Mesodermal cell (in vitro differentiated cells): ENCODE results near the gene FKBP15.

Source experiments
- H3K27ac ChIP-seq: 2 replicates; pipeline ENCODE4 v1.7.0; 2013; ENCODE audit warnings: mild to moderate bottlenecking, low read depth, low read length, moderate library complexity; ENCODE audit not compliant: severe bottlenecking
- H3K36me3 ChIP-seq: 2 replicates; pipeline ENCODE4 v1.7.1; 2013; ENCODE audit warnings: mild to moderate bottlenecking, low read length, moderate library complexity; ENCODE audit not compliant: control insufficient read depth, insufficient read depth
- H3K4me1 ChIP-seq: one replicate; pipeline ENCODE4 v1.7.1; 2013; ENCODE audit warnings: mild to moderate bottlenecking, low read length; ENCODE audit not compliant: insufficient read depth, control insufficient read depth, poor library complexity, severe bottlenecking
- H3K4me3 ChIP-seq: 2 replicates; pipeline ENCODE4 v1.7.0; 2013; ENCODE audit warnings: low read length, control low read depth, mild to moderate bottlenecking; ENCODE audit not compliant: insufficient read depth, poor library complexity, severe bottlenecking; ENCODE audit errors: extremely low read depth
- H3K9me3 ChIP-seq: 2 replicates; pipeline ENCODE4 v1.7.1; 2013; ENCODE audit warnings: mild to moderate bottlenecking, low read length, moderate library complexity; ENCODE audit not compliant: control insufficient read depth
- WGBS, 2 experiments: methylation state at CpG; one replicate each; pipeline ENCODE4 v1.1.5; 2013; ENCODE audit warnings: missing lambda C conversion rate in 2 of 2; ENCODE audit not compliant: insufficient coverage in 2 of 2; 5-methylcytosine and 5-hydroxymethylcytosine counted together

Gene FKBP15

GRCh38 chr9:113231701-113232100 is 10.6 kb upstream of the FKBP15 start:
- no peaks in the 10 kb centered on the region for H3K4me1 ChIP-seq
- H3K36me3 ChIP-seq, result peaks cover 20% of the 10 kb centered on the region
- H3K9me3 ChIP-seq, result no peaks in the 10 kb centered on the region
- no peak overlapping the region for H3K27ac ChIP-seq
- 93% methylated on average over 2 of the region's 2 CpGs; no CpG with 5 or more reads in 1 of the 2 experiments for WGBS, 2 experiments
- no peak overlapping the region for H3K4me3 ChIP-seq

GRCh38 chr9:113228130-113228665 is 7.1 kb upstream of the FKBP15 start:
- Histone ChIP-seq H3K9me3 (no peaks in the 10 kb centered on the region), H3K36me3 (peaks cover 25% of the 10 kb centered on the region), H3K4me1 (no peaks in the 10 kb centered on the region), H3K27ac (no peak overlapping the region), H3K4me3 (no peak overlapping the region)
- 100% methylated on average over 1 of the region's 3 CpGs; no CpG with 5 or more reads in 1 of the 2 experiments for WGBS, 2 experiments

- 77 to 89% methylated on average over 1 of the region's 1 CpG for WGBS, 2 experiments
- no peak overlapping the region for H3K4me3 ChIP-seq
- H3K9me3 ChIP-seq, result no peaks in the 10 kb centered on the region
- no peak overlapping the region for H3K27ac ChIP-seq
- H3K36me3 ChIP-seq, result peaks cover 25% of the 10 kb centered on the region
- H3K4me1 ChIP-seq, result peaks cover 7% of the 10 kb centered on the region
Observed at GRCh38 chr9:113227436-113227835, 6.4 kb upstream of the FKBP15 start.

GRCh38 chr9:113223963-113224362 is 2.9 kb upstream of the FKBP15 start:
- peaks cover 21% of the 10 kb centered on the region for H3K36me3 ChIP-seq
- H3K27ac ChIP-seq, result no peak overlapping the region
- H3K4me3 ChIP-seq, result no peak overlapping the region
- WGBS, 2 experiments, result 100% methylated on average over 1 of the region's 2 CpGs; no CpG with 5 or more reads in 1 of the 2 experiments
- peaks cover 7% of the 10 kb centered on the region for H3K4me1 ChIP-seq
- no peaks in the 10 kb centered on the region for H3K9me3 ChIP-seq

- Histone ChIP-seq H3K4me3 (peak overlapping the region; percentile 96), H3K4me1 (peaks cover 7% of the 10 kb centered on the region), H3K36me3 (peaks cover 11% of the 10 kb centered on the region), H3K9me3 (no peaks in the 10 kb centered on the region), H3K27ac (no peak overlapping the region)
- 72 to 78% methylated on average over 4 to 5 of the region's 5 CpGs for WGBS, 2 experiments
Observed at GRCh38 chr9:113222482-113222841, 1.4 kb upstream of the FKBP15 start.

- H3K27ac ChIP-seq, result peak overlapping the region; percentile 44
- WGBS, 2 experiments, result 5 to 16% methylated on average over 13 to 14 of the region's 20 CpGs
Observed at GRCh38 chr9:113221800-113222481, 864 bp upstream of the FKBP15 start.

GRCh38 chr9:113220467-113221002 is 542 bp downstream of the FKBP15 start:
- WGBS, 2 experiments, result 5 to 15% methylated on average over 8 to 9 of the region's 11 CpGs
- peak overlapping the region; percentile 68 for H3K27ac ChIP-seq
- H3K36me3 ChIP-seq, result peaks cover 5% of the 10 kb centered on the region
- H3K4me3 ChIP-seq, result peak overlapping the region; percentile 96
- peaks cover 7% of the 10 kb centered on the region for H3K4me1 ChIP-seq
- no peaks in the 10 kb centered on the region for H3K9me3 ChIP-seq

More at GRCh38 chr9:113221800-113222481, 864 bp upstream of the FKBP15 start:
- no peaks in the 10 kb centered on the region for H3K9me3 ChIP-seq
- peaks cover 7% of the 10 kb centered on the region for H3K4me1 ChIP-seq
- H3K4me3 ChIP-seq, result peak overlapping the region; percentile 96
- peaks cover 6% of the 10 kb centered on the region for H3K36me3 ChIP-seq

GRCh38 chr9:113219969-113220368 is 1.1 kb downstream of the FKBP15 start:
- H3K36me3 ChIP-seq, result peaks cover 5% of the 10 kb centered on the region
- WGBS, 2 experiments, result 92% methylated on average over 1 of the region's 1 CpG; no CpG with 5 or more reads in 1 of the 2 experiments
- H3K9me3 ChIP-seq, result no peaks in the 10 kb centered on the region
- H3K4me3 ChIP-seq, result peak overlapping the region; percentile 96
- H3K27ac ChIP-seq, result no peak overlapping the region
- H3K4me1 ChIP-seq, result peaks cover 7% of the 10 kb centered on the region

GRCh38 chr9:113219186-113219936 is 1.7 kb downstream of the FKBP15 start:
- Histone ChIP-seq H3K4me3 (no peak overlapping the region), H3K4me1 (peaks cover 7% of the 10 kb centered on the region)
- 82 to 84% methylated on average over 2 of the region's 3 CpGs for WGBS, 2 experiments

GRCh38 chr9:113216406-113216805 is 4.7 kb downstream of the FKBP15 start:
- 92 to 100% methylated on average over 2 of the region's 3 CpGs for WGBS, 2 experiments

More at GRCh38 chr9:113219186-113219936, 1.7 kb downstream of the FKBP15 start:
- no peaks in the 10 kb centered on the region for H3K9me3 ChIP-seq
- H3K27ac ChIP-seq, result no peak overlapping the region
- H3K36me3 ChIP-seq, result peaks cover 11% of the 10 kb centered on the region

More at GRCh38 chr9:113216406-113216805, 4.7 kb downstream of the FKBP15 start:
- Histone ChIP-seq H3K36me3 (peaks cover 19% of the 10 kb centered on the region), H3K4me1 (no peaks in the 10 kb centered on the region), H3K4me3 (no peak overlapping the region), H3K27ac (no peak overlapping the region), H3K9me3 (no peaks in the 10 kb centered on the region)
